ENCODE data around the gene PDE5A.

DNA sequence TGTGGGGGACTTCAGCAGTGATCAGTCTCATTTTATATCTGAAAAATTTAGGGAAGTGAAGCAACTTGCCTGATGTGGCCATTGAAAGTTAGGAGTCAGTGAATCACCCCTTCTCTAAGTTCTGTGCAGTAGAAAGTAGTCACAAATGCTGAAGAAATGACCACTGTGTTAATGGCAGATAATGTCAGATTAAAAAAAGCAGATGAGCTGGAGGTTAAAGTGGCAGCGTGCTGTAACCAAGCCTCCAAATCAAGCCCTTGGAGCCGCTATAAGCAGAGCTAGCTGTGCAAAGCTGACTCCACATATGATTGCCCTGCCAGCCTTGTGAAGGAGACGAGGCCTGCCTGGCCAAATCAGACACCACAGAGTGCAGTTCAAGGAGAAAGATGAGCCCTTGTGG lies 39.2 kb upstream of the PDE5A start:
- TF ChIP-seq, protein P1, sequence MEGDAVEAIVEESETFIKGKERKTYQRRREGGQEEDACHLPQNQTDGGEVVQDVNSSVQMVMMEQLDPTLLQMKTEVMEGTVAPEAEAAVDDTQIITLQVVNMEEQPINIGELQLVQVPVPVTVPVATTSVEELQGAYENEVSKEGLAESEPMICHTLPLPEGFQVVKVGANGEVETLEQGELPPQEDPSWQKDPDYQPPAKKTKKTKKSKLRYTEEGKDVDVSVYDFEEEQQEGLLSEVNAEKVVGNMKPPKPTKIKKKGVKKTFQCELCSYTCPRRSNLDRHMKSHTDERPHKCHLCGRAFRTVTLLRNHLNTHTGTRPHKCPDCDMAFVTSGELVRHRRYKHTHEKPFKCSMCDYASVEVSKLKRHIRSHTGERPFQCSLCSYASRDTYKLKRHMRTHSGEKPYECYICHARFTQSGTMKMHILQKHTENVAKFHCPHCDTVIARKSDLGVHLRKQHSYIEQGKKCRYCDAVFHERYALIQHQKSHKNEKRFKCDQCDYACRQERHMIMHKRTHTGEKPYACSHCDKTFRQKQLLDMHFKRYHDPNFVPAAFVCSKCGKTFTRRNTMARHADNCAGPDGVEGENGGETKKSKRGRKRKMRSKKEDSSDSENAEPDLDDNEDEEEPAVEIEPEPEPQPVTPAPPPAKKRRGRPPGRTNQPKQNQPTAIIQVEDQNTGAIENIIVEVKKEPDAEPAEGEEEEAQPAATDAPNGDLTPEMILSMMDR (IDR thresholded peaks at IDR 0.05; ENCODE audit: poor library complexity), result no peak
- no peak for TF ChIP-seq EZH2phosphoT487 (IDR thresholded peaks at IDR 0.05; ENCODE audit: low read depth, severe bottlenecking, unreplicated experiment)
